Activated CD8-positive, alpha-beta memory T cell treated with anti-CD3 and anti-CD28 coated beads for 36 hours (primary cell): Measurements from ENCODE around the gene PRPF40A. TPM values are rescaled to one million over a fixed set of nuclear protein-coding genes. Genes with fewer than 3 reads are reported as not detected.

Experiments
- CTCF ChIA-PET: fragments of 350-600 bp; sonication (Branson Sonifier 250); formaldehyde crosslinking; loops from one replicate; lab custom pipeline; 2021; ENCODE audit warnings: antibody characterized with exemption; lab: Charles Lee
- POLR2A ChIA-PET: fragments of 350-600 bp; sonication (Branson Sonifier 250); formaldehyde crosslinking; loops from one replicate; lab custom pipeline; 2021; ENCODE audit warnings: antibody characterized with exemption; lab: Charles Lee
- total RNA-seq, 2 experiments: library from RNA; stranded (reverse); gene quantifications; one replicate each; pipeline ENCODE4 v1.2.3, GENCODE V29; 2021

PRPF40A gene
- total RNA-seq, 2 experiments from 2014 or later: 140 to 146 TPM

DNA sequence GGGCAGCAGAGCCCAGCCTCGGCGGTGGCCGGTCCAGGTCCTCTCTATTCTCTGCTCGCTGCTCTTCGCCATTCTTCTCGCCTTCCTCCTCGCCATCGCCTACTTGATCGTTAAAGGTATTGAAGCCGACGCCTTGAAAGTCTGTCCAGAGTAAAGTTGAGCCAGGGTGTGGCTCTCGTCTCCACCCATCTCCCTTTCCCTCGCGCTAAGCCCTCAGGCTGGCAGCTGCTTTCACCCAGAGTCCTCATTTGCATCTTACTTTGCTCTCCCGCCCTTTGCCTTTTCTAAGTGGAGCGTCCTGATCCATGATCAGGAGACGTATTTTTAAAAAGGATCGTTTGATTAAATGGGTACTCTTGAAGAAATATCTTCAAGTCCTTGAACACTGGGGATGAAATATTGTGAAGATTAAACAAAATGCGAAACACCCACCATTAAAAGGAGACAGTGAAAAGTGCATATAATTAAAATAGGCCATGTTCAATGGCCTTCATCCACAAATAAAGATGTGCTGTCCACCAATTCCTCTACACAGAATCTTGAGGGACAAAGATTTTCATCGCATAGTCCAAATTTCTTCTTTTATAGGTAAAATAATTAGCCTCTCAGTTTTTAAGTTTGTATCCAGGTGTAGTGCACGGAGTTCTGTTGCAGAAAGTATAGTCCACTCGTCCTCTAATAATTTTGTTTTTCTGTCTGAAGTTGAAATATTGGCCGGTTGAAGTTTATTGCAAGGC, 1.8 kb upstream of the PRPF40A start:
- CTCF ChIA-PET: interaction anchor here (2.3 kb wide), 1 partner anchor 25 kb away, joined by 5 read pairs; no protein-coding TSS in a partner anchor
- POLR2A ChIA-PET: no interaction called here

DNA sequence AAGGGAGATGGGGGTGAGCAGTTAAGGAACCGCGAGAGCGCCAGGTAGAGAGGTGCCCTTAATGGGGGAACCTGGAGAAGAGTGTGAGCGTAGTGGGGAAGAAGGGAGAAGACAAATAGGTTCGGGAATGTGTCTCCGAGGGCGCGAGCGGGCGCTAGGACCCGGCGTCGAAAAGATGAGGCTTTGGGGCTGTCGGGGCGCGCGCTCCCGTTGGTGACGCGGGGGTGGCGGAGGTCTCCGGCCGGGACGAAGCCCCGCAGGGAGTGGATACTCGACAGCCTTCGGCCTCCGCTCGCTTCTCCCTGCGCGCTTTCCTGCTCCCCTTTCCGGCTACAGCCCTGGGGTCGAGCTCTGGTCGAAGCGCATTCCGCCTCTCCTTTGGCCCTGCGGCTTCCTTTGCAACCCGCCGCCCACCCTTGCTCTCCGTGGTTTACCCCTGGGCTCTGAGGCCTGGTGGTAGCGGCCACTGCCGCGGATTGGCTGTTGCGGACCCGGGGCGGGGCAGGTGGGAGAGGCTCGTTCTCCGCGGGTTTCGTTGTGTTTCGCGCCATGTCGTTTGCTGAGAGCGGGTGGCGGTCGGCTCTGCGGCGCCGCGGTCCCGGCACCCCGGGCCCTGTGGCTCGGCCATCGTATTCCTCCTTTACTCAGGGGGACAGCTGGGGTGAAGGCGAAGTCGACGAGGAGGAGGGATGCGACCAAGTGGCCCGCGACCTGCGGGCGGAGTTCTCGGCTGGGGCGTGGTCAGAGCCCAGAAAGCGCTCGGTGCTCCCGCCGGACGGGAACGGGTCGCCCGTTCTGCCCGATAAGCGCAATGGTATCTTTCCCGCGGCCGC, 1.0 kb upstream of the PRPF40A start, which contains the start of gene ARL6IP6:
Gene ARL6IP6, plus strand, starts transcription at position 545 of the 833 bp plus-strand sequence. Its CDS starts 5 bp downstream, at position 550.
- CTCF ChIA-PET: interaction anchor here (2.3 kb wide), 1 partner anchor 24 kb away, joined by 5 read pairs; no protein-coding TSS in a partner anchor
- POLR2A ChIA-PET: interaction anchor here (0.7 to 2.1 kb wide), 3 partner anchors 24 to 692 kb away, joined by 3 to 6 read pairs (median 5); no protein-coding TSS in a partner anchor

DNA sequence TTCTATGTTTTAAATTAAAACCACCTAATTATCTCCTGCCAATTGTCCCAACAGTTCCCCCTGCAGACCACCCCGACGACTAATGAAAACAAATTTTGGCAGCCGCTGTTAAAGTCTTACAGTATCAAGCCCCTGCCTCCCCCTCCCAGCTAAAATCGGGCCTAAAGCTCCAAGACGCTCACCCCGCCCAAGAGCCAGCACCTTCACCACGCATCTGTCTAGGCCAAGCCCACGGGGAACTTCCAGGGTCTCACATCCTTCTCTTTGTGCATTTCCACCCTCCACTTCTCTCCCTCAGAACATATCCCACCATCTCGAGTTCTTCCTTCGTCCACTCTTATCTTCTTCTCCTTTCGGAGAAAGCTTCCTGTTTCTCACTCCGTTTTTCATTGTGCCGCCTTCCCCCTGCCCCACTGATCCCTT, 445 bp downstream of the PRPF40A start:
- CTCF ChIA-PET: interaction anchor here (1.3 to 2.3 kb wide), 3 partner anchors 9 to 23 kb away, joined by 5 read pairs; no protein-coding TSS in a partner anchor

DNA sequence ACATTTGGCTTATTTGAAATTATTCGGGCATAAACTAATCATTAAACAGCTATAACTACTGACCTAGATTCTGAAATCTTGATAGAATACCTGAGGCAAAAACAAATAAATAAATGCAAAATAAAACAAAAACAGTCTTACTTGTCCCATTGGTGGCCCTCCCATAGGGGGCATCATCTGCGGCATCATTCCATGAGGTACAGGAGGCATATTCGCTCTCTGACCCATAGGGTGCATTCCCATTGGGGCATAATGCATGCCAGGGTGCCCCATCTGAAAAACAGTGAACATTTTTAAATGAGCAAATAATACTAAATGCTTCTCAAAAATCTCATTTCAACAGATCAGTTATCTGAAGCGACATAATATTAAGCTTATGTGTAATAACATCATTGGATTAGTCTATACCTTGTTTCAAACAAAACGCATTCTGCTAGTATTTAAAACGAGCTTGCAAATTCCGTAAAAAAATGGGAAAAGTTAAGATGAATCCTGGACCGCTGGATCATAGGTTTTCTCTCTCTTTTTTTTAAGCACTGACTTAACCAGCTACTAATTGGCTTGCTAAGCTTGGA, 1.3 kb downstream of the PRPF40A start:
- CTCF ChIA-PET: interaction anchor here (1.0 kb wide), 1 partner anchor 690 kb away, joined by 3 read pairs; no protein-coding TSS in a partner anchor
- POLR2A ChIA-PET: interaction anchor here (1.2 to 2.1 kb wide), 2 partner anchors 14 to 22 kb away, joined by 4 to 6 read pairs; no protein-coding TSS in a partner anchor

More for the DNA sequence above, 445 bp downstream of the PRPF40A start:
- POLR2A ChIA-PET: interaction anchor here (0.6 to 2.1 kb wide), 5 partner anchors 13 to 1455 kb away, joined by 4 to 14 read pairs (median 6); partner anchors contain the start of gene RBM43

DNA sequence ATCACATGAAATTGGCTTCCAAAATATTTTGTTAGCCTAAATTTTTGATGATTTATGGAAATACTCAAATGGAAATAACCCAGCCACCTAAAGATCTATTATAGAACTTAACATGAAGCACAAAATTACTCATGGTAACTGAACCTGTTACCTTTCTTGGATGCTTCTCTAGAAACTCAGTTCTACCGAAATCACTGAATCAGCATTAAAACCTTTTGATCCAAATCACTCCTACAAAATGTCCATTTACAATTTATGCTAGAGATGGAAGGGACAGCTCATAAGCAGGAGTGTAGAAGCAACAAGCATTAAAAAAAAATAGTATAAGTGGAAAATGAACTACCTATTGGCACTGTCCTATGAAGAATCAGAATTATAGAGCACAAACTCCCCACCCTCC, 2.1 kb downstream of the PRPF40A start:
- CTCF ChIA-PET: interaction anchor here (1.0 kb wide), 1 partner anchor 689 kb away, joined by 3 read pairs; no protein-coding TSS in a partner anchor
- POLR2A ChIA-PET: no interaction called here

DNA sequence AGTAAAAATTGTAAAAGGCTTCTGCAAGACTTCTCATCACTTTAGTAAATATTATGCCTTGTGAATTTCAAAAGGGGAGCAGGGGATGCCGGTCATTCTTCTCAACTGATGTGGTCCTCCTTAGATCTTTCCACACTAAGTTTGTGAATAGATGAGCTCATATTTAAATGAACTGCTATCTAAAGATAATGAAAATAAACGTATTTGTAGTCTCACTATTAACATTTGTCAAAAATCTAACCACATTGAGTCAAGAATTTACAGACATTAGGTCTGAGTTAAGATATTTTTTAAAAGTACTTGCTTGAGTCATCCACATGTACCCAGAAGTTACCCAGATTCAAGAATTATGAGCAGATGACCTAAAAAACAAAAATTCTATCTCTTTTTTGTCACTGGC, 6.5 kb downstream of the PRPF40A start:
- POLR2A ChIA-PET: no interaction called here
- CTCF ChIA-PET: no interaction called here

DNA sequence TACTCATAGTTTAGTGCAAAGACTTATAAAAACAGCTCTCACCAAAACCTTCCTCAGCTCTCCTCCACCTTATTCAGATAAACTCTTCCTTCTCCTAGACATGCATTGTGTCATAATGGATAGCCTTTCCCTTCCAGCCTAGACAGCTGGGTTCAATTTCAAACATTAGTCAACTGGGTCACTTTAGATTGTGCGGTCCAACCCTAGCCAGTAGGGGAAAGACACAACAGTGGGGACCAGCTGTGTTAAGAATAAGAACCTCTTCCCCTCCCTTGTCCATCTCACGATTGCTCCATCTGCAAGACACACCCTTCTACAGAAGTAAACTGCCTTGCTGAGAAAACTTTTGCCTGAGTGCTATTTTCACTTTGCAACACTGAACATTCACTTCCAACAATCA, 8.5 kb downstream of the PRPF40A start:
- POLR2A ChIA-PET: no interaction called here
- CTCF ChIA-PET: no interaction called here

DNA sequence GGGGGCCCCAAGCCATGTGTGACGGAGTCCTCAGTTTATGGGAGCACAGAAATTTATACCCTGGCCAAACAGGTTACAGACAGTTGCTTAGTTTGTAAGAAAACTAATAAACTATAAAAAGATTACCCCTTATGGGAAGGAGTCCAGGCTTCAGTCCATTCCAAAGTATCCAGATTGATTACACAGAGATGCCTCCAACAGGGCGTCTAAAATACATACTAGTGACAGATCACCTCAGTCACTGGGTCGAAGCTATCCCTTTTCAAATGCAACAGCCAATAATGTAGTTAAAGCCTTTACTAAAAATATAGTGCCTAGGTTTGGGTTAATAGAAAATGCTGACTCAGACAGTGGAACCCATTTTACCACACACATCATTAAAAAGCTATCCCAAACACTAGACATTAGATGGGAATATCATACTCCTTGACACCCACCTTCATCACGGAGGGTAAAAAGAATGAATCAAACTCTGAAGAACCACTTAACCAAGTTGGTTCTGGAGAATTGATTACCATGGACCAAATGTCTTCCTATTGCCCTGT, 10.7 kb downstream of the PRPF40A start:
- POLR2A ChIA-PET: no interaction called here
- CTCF ChIA-PET: interaction anchor here (1.0 kb wide), 1 partner anchor 28 kb away, joined by 3 read pairs; no protein-coding TSS in a partner anchor

DNA sequence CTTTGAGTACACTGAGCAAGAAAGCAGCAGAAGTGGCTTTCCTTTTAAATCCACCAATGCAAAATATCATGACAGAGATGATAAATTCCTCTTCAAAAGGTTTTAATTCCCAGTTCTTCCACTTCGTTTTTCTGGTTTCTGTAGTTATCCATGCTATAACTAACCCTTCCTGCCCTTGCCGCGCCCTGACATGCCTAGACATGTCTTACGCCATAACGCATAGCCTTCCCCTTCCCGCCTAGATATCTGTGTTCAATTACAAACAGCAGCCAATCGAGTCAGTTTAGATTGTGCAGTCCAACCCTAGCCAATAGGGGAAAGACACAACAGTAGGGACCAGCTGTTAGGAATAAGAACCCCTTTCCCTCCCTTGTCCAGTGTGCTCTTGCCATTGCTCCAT, 16.1 kb downstream of the PRPF40A start:
- ChIA-PET POLR2A (no interaction called here), CTCF (no interaction called here)

DNA sequence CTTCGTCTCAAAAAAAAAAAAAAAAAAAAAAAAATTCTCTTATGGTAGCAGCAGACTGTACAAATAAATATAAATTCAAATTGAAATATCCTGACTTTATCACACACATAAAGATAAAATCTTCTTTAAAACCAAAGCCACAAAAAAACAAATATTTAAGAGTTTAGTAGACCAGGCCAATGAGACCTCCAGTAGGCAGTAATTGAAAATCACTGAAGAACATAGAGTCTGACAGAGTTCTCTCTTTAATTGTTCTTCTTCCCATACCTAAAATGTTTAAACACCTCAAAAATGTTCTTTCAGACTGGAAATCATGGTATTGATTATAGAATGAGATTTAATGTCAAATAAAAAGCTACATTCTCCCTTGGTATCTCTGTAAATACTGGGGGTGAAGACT, 20.8 kb downstream of the PRPF40A start:
- ChIA-PET POLR2A (no interaction called here), CTCF (no interaction called here)

DNA sequence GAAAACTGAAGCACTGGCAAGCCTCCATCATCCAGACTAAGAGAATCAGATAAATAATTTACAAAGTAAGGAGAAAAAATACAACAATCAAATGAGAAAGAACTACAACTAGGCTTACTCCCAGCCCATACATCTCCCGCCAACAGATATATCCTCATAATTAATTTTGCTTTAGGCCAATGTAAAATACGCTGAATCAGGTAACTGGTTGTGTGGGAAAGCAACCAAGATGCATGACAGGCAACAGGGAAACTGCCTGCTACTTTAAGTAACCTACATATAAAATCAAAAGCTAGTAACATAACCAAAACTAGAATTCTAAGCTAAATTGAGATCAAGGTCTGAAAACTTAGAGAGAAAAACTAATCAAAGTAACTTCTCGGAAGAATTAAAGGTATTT, 21.5 kb downstream of the PRPF40A start:
- ChIA-PET CTCF (interaction anchor here (1.5 kb wide), 1 partner anchor 17 kb away, joined by 3 read pairs; no protein-coding TSS in a partner anchor), POLR2A (no interaction called here)

DNA sequence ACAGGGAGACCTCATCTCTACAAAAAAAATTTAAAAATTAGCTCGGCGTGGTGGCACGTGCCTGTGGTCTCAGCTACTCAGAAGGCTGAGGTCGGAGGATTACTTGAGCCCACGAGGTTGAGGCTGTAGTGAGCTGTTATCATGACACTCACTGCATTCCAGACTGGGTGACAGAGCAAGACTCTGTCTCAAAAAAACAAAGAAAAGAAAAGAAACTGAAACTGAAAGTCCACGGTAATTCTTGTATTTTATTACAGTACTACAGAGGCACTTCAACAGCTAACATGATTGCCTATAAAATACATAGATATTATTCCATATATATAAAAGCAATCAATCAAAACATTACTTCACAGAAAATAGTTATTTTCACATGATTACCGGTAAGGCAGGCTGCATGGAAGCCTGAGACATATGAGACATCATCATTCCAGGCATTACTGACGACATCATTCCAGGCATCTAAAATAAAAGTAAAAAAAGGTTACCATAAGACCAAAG, 23.1 kb downstream of the PRPF40A start:
- CTCF ChIA-PET: interaction anchor here (1.6 kb wide), 1 partner anchor 24 kb away, joined by 5 read pairs; the partner anchor contains the start of genes ARL6IP6 and PRPF40A
- POLR2A ChIA-PET: interaction anchor here (1.6 kb wide), 1 partner anchor 23 kb away, joined by 6 read pairs; the partner anchor contains the start of gene PRPF40A

DNA sequence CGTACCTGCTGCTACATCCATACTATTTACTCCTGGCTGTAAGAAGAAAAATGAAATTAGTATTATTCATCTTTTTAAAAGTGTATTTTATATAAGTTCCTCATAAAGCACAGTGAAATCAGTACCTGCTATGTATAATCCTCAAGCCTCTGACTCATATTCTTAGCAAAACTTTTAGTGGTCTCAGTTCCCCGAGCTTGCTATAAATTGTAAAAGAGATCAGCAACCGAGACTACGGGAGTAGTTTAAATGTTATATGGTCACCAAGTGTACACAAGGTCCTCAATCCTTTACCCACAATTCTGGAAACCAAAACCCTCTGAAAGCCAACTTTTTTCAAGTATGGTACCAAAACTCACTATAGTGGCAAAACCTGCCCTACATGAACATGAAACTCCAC, 24.2 kb downstream of the PRPF40A start:
- CTCF ChIA-PET: interaction anchor here (1.6 kb wide), 1 partner anchor 25 kb away, joined by 5 read pairs; the partner anchor contains the start of genes ARL6IP6 and PRPF40A
- POLR2A ChIA-PET: interaction anchor here (1.6 kb wide), 1 partner anchor 24 kb away, joined by 6 read pairs; the partner anchor contains the start of gene PRPF40A

DNA sequence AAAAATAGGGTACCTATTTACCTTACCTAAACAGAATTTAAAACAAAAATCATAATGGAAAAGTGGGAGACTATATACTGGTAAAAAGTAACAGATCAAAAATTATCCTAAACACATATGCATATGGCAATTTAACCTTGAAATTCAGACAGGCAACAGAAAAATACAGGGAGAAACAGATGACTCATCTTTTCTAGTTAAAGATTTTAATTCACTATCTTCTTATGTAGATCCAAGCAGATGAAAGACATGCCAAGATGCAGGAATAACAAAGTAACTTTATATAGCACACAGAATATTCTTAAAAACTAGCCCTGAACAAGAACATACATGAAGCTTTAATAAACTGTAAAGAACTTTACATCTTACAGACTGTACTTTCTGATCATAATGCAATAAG, 30.9 kb downstream of the PRPF40A start:
- POLR2A ChIA-PET: interaction anchor here (0.6 kb wide), 1 partner anchor 40 kb away, joined by 4 read pairs; no protein-coding TSS in a partner anchor
- CTCF ChIA-PET: no interaction called here

DNA sequence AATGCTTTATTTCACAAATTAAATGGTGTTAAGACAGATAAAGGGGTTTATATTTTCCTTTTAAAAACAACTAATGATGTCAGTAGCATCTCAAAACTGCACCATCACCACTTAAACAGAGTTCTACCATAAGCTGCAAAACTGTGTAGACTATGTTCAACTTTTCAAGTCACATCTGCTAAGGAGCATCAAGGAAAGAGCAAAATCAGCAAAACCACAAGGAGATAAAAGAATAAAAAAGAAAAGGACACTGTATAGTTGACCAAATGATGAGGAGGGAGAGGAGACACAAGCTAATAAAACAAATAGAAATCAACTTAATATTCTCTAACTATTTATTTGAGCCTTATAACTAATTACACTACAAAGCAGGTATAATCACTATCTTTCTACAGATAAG, 33.9 kb downstream of the PRPF40A start:
- ChIA-PET POLR2A (no interaction called here), CTCF (no interaction called here)

DNA sequence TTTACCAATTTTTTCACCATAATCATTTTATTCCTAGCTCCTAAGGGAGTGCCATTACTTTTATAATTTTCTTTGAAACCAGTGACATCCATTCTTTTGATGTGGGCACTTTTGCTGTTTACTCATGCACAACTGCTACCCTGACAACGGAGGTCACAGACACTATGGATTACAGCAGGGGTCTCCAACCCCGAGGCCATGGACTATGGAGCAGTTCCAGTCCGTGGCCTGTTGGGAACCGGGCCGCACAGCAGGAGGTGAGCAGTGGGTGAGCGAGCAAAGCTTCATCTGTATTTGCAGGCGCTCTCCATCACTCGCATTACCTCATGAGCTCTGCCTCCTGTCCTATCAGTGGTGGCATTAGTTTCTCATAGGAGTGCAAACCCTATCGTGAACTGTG, 34.6 kb downstream of the PRPF40A start:
- ChIA-PET POLR2A (no interaction called here), CTCF (no interaction called here)

DNA sequence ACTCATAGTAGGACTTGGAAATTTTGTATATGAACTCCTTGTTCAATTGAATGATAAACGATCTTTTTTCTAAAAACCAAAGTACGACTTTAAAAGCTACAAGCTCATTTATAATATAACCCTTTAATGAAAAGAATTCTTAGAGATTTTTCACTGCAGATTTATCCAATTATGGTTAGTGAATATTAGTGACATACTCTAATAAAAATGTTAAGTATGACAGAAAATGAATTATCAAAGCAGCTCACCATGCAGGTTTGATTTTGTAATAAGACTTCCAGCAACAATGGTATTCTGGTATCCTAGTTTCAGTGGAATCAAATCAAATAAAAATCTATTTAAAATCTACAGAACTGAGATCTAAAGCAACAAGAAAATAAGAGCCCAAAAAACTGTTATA, 38.5 kb downstream of the PRPF40A start:
- POLR2A ChIA-PET: no interaction called here
- CTCF ChIA-PET: interaction anchor here (0.8 kb wide), 1 partner anchor 28 kb away, joined by 3 read pairs; no protein-coding TSS in a partner anchor

DNA sequence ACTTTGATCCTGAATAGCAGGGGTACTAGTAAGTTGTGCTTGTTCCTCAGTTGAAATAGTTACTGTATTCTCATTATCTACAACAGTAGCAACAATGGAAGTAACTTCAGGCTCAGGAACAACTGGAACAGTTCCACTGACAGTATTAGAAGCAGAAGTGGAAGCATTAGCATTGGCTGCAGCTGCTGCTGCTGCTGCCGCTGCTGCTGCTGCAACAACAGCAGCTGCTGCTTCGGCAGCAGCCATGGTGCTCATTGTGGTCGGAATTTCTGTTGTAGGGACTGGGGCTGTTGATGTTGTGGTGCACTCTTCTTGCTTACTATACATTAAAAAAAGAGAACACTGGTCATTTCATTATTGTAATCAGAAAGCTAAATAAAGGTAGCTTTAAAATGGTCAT, 40.8 kb downstream of the PRPF40A start:
- CTCF ChIA-PET: no interaction called here

More for the DNA sequence above, 40.8 kb downstream of the PRPF40A start:
- POLR2A ChIA-PET: no interaction called here
